Measurements from ENCODE around the gene DAB2IP. TPM values are rescaled to one million over a fixed set of nuclear protein-coding genes. Genes with fewer than 3 reads are reported as not detected.

DAB2IP gene
- total RNA-seq, 1 experiment from 2014 or later: 31.0 TPM

GRCh38 chr9:121812159-121812735 is 160.8 kb downstream of the DAB2IP start (continued):
- TF ChIP-seq SP1 (IDR thresholded peaks at IDR 0.05; ENCODE audit: low read depth): no peak
- no peak for TF ChIP-seq ZFX (IDR thresholded peaks at IDR 0.05)

GRCh38 chr9:121813519-121814210 is 162.2 kb downstream of the DAB2IP start:
- no peak overlapping the region for H3K27ac ChIP-seq (ENCODE audit: low read depth, low read length)
- ChIA-PET RAD21 (ENCODE audit: low non-redundant PET in 1 of 2, low total read pairs in 2 of 2, uncharacterized antibody in 2 of 2, unreplicated experiment in 2 of 2) (interaction anchor here in 1 of 2 experiments (0.7 kb wide), 1 partner anchor 1622 kb away, joined by 3 read pairs; no protein-coding TSS in a partner anchor), POLR2A (no interaction called here), CTCF (no interaction called here)
- no peak for ATAC-seq
- TF ChIP-seq RAD21 (IDR thresholded peaks at IDR 0.05; ENCODE audit: low read depth) (no peak), MAX (IDR thresholded peaks at IDR 0.05) (no peak), SRF (IDR thresholded peaks at IDR 0.05; ENCODE audit: low read depth) (no peak), POLR2AphosphoS5 (IDR thresholded peaks at IDR 0.05; ENCODE audit: low read depth, low read length) (no peak), TCF7L2 (IDR thresholded peaks at IDR 0.05; ENCODE audit: borderline replicate concordance, extremely low read depth, insufficient read depth, insufficient read length) (no peak)
- no peaks in the 10 kb centered on the region for H3K9me2 ChIP-seq (ENCODE audit: insufficient read depth)
- H3K4me1 ChIP-seq (ENCODE audit: control insufficient read depth in 1 of 2, insufficient read depth in 2 of 2, low read length in 2 of 2): no peaks in the 10 kb centered on the region
- intact Hi-C loops (cut with micrococcal nuclease): no loop called here
- no peak for DNase-seq (ENCODE audit: low read depth, low spot score)
- no peaks in the 10 kb centered on the region for H3K36me3 ChIP-seq (ENCODE audit: control insufficient read depth in 1 of 2, insufficient read depth in 2 of 2, low read length in 2 of 2)
- peaks cover 10% of the 10 kb centered on the region; the same call in 1 of the 2 replicates for H3K27me3 ChIP-seq (ENCODE audit: insufficient read depth, low read length)
- H3K9me3 ChIP-seq (ENCODE audit: control insufficient read depth in 1 of 2, insufficient read depth in 1 of 2, low read depth in 1 of 2, low read length in 2 of 2): no peaks in the 10 kb centered on the region
- no peak overlapping the region for H3K9ac ChIP-seq (ENCODE audit: low read length)
- H3K79me2 ChIP-seq (ENCODE audit: insufficient read depth, low read length): no peaks in the 10 kb centered on the region
- no peak overlapping the region for H3K4me2 ChIP-seq (ENCODE audit: low read length)
- H2AFZ ChIP-seq (ENCODE audit: low read depth, low read length, poor library complexity, severe bottlenecking): no peak overlapping the region
- no TSS peak for BruUV-seq (replicated peaks)
- H3K4me3 ChIP-seq (replicated peaks in 1 of 2; ENCODE audit: low read depth in 1 of 2, low read length in 2 of 2): no peak overlapping the region
- no peaks in the 10 kb centered on the region for H4K20me1 ChIP-seq (ENCODE audit: insufficient read depth)

- intact Hi-C loops (cut with micrococcal nuclease): no loop called here
- H3K27ac ChIP-seq (ENCODE audit: low read depth, low read length): no peak overlapping the region
- H3K9ac ChIP-seq (ENCODE audit: low read length): no peak overlapping the region
- POLR2A ChIA-PET: no interaction called here
- CTCF ChIA-PET: no interaction called here
- RAD21 ChIA-PET (ENCODE audit: low non-redundant PET in 1 of 2, low total read pairs in 2 of 2, uncharacterized antibody in 2 of 2, unreplicated experiment in 2 of 2): no interaction called here
- H3K4me1 ChIP-seq (ENCODE audit: control insufficient read depth in 1 of 2, insufficient read depth in 2 of 2, low read length in 2 of 2): no peaks in the 10 kb centered on the region
- BruUV-seq (replicated peaks): no TSS peak
- no peak overlapping the region for H3K4me3 ChIP-seq (replicated peaks in 1 of 2; ENCODE audit: low read depth in 1 of 2, low read length in 2 of 2)
- no peak overlapping the region for H2AFZ ChIP-seq (ENCODE audit: low read depth, low read length, poor library complexity, severe bottlenecking)
- ATAC-seq (no peak), DNase-seq (ENCODE audit: low read depth, low spot score) (no peak)
- H3K27me3 ChIP-seq (ENCODE audit: insufficient read depth, low read length): peaks cover 10% of the 10 kb centered on the region; the same call in 1 of the 2 replicates
- no peak overlapping the region for H3K4me2 ChIP-seq (ENCODE audit: low read length)
- H3K9me2 ChIP-seq (ENCODE audit: insufficient read depth): no peaks in the 10 kb centered on the region
- no peaks in the 10 kb centered on the region for H3K79me2 ChIP-seq (ENCODE audit: insufficient read depth, low read length)
- H4K20me1 ChIP-seq (ENCODE audit: insufficient read depth): no peaks in the 10 kb centered on the region
- no peaks in the 10 kb centered on the region for H3K9me3 ChIP-seq (ENCODE audit: control insufficient read depth in 1 of 2, insufficient read depth in 1 of 2, low read depth in 1 of 2, low read length in 2 of 2)
- H3K36me3 ChIP-seq (ENCODE audit: control insufficient read depth in 1 of 2, insufficient read depth in 2 of 2, low read length in 2 of 2): no peaks in the 10 kb centered on the region
- TF ChIP-seq EGR1 (IDR thresholded peaks at IDR 0.05; ENCODE audit: low read depth): no peak
- TF ChIP-seq CTCF (IDR thresholded peaks at IDR 0.05 in 2 of 3, conservative IDR thresholded peaks at IDR 0.05 in 1 of 3; ENCODE audit: borderline replicate concordance in 1 of 3, insufficient read depth in 1 of 3, low read depth in 2 of 3, low read length in 2 of 3): no peak
- TF ChIP-seq SIN3A (IDR thresholded peaks at IDR 0.05; ENCODE audit: low read depth): no peak
- no peak for TF ChIP-seq RAD21 (IDR thresholded peaks at IDR 0.05; ENCODE audit: low read depth)
- no peak for TF ChIP-seq EZH2 (IDR thresholded peaks at IDR 0.05)
- TF ChIP-seq JUND (IDR thresholded peaks at IDR 0.05): no peak
- no peak for TF ChIP-seq SP1 (IDR thresholded peaks at IDR 0.05; ENCODE audit: low read depth)
- TF ChIP-seq REST (IDR thresholded peaks at IDR 0.05; ENCODE audit: low read depth): no peak
Measured at GRCh38 chr9:121814594-121814993, 163.2 kb downstream of the DAB2IP start.

Data from HCT116 (cell line).